GM21423 (cell line): ENCODE data around the gene HOXC5.

Source experiments
- ATAC-seq: cut with Tn5 transposase; IDR thresholded peaks from one replicate; pipeline ENCODE4 v1.9.1; 2021; ENCODE audit warnings: mild to moderate bottlenecking, moderate library complexity; ENCODE audit not compliant: unreplicated experiment

Gene HOXC5

DNA sequence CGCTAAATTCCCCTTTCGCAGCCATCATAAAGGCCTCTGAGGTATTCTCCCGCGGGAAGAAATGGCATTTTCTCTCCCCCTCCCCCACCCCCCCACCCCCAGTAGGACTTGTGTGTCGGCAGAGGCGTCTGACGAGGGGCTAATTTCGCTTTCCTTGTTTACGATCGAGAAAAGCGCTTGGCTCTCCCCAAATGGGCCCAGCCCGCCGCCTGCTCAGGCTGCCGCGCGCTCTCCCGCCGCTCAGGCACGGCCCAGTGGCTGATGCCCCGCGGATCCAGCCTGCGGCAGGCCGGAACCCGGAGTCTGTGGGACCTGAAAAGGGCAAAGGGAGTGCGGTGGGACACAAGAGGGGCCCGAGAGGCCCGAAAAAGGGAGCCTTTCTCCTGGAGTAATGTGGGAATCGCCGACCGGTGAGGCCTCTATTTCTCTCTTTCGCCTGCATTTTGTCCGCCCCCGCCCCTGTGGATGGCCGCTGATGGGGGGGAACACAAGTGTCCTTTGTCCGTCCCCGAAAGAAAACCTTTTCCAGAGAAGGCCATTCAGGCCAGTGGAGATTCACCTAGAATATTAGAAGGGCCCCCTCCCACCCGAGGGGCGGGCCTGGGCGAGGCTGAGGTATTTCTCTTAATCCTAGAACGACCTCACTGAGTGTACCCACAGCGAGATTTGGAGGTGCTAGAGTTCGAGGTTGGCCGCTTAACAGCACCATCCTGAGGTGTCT is 13.6 kb upstream of the HOXC5 start:
- ATAC-seq, result no peak

GRCh38 chr12:54019924-54020590 is 12.8 kb upstream of the HOXC5 start:
- ATAC-seq, result no peak

GRCh38 chr12:54020591-54021405 is 12.1 kb upstream of the HOXC5 start:
- no peak for ATAC-seq

- no peak for ATAC-seq
These were observed 11.3 kb upstream of the HOXC5 start for GRCh38 chr12:54021432-54022013.

- ATAC-seq, result no peak
These were observed 9.6 kb upstream of the HOXC5 start for GRCh38 chr12:54022960-54023884.

DNA sequence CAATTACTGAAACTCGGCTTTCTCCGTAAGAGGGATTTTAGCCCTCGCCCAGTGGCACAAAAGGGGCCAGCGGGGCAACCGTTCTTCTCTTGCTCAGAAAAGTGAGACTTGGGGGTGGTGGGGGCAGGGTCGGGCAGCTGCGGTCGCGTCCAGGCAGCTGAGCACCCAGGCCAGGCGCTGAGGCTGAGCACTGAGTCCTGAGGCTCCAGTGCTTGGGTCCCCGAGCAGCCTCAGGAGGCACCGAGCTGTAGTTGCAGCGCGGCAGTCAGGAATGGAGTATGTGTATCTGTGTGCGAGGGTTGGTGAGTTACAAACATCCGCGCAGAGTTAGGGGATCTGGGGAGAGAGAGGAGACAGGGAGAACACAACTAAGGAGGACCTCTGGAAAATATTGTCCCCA is 8.7 kb upstream of the HOXC5 start:
- no peak for ATAC-seq

GRCh38 chr12:54024581-54025305 is 8.1 kb upstream of the HOXC5 start:
- ATAC-seq, result no peak

GRCh38 chr12:54025499-54026405 is 7.1 kb upstream of the HOXC5 start:
- ATAC-seq, result no peak

DNA sequence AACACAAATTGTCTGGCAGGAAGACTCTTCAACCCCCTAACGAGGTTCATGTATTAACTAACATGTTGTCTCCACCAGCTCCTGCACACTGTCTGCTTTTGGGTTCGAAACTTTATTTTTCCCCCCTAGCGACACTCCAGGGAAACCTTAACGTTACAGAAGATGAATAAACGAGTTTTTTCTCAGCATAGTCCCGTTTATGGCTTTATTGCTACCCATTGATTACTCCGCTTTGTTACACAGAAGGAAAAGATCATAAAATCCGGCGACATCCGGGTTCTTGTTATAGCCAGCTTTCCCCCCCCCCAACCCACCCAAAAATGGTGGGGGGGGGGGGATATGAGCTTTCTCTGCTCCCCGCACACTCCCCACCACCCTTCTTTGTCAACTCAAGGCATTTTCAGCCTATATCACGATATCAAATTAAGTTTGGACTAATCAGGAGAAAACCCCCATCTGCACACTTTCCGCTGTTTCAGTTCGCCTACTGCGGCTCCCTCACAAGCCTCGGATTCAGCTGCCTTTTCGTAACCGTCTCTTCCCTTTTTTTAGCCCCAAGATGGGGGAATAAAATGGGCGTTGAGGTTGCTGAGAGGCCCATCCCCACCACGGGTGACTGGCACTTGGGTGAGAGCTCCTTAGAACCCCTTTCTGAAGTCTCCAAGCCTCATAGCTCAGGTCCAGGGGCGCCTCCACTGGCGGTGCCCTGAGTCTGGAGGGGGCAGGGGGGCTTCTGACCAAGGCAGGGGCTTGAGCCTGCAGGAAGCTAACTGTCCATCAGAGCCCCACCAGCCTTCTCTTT is 6.0 kb upstream of the HOXC5 start:
- ATAC-seq, result no peak

GRCh38 chr12:54027442-54027786 is 5.4 kb upstream of the HOXC5 start:
- ATAC-seq, result no peak

- ATAC-seq, result no peak
These were observed 4.3 kb upstream of the HOXC5 start, which contains the start of gene HOXC6 for GRCh38 chr12:54028314-54029201. TSS of gene HOXC6 (plus strand) at chr12:54028440. CDS start at chr12:54028522, 82 bp downstream.

DNA sequence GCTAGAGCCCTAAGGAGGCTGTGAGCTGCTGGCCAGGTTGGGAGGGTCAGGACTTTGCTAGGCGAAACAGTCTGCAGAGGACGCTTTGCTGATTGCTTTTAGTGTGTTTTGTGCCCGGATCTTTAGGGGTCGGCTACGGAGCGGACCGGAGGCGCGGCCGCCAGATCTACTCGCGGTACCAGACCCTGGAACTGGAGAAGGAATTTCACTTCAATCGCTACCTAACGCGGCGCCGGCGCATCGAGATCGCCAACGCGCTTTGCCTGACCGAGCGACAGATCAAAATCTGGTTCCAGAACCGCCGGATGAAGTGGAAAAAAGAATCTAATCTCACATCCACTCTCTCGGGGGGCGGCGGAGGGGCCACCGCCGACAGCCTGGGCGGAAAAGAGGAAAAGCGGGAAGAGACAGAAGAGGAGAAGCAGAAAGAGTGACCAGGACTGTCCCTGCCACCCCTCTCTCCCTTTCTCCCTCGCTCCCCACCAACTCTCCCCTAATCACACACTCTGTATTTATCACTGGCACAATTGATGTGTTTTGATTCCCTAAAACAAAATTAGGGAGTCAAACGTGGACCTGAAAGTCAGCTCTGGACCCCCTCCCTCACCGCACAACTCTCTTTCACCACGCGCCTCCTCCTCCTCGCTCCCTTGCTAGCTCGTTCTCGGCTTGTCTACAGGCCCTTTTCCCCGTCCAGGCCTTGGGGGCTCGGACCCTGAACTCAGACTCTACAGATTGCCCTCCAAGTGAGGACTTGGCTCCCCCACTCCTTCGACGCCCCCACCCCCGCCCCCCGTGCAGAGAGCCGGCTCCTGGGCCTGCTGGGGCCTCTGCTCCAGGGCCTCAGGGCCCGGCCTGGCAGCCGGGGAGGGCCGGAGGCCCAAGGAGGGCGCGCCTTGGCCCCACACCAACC is 3.1 kb upstream of the HOXC5 start:
- ATAC-seq, result no peak

GRCh38 chr12:54030442-54030801 is 2.4 kb upstream of the HOXC5 start:
- ATAC-seq, result no peak

DNA sequence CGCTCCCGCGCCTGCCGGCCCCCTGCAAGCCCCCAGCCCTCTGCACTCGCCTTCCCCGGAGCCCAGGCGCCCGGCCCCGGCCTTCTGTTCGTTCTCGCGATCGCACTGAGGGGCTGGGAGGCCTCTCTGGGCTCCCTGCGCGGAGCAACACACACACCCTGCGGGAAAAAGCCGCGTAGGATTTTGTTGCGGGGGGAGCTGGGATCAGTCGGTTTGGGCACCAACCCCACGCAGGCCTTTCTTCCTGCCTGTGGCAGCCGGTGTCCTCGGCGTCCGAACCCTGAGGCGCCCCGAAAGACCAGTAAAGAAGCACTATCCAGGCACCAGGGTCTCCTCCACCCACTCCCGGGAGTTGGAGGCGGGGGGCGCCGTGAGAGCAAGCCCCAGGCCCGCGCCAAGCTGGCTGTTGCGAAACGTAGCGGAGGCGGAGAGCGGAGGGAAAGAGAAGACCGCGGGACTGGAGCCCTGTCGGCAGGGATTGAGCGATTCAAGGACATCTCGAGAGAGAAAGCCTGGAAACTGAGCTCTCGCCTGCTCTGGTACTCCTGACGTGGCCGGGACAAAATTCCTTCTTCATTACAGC is 1.9 kb upstream of the HOXC5 start:
- ATAC-seq, result no peak

GRCh38 chr12:54031480-54031879 is 1.4 kb upstream of the HOXC5 start:
- ATAC-seq, result no peak
